HT-29 (cell line): ENCODE results near the gene BNC1. TPM values are rescaled to one million over a fixed set of nuclear protein-coding genes. Genes with fewer than 3 reads are reported as not detected.
"Not testable (repeated sequence)": the region's sequence is repeated elsewhere in the genome, so short reads cannot be mapped to it uniquely, and the experiment has no call there.

Experiments
- DNase-seq: peaks from one replicate; pipeline ENCODE4 v3.0.0-alpha.2; 2015; ENCODE audit warnings: low spot score
- total RNA-seq: library from RNA; depleted of rRNA; stranded (reverse); fragments of >200 nt; shearing (Covaris generic); gene quantifications from 2 replicates; pipeline ENCODE4 v1.2.3, GENCODE V29; 2014

Gene BNC1
- total RNA-seq, 1 experiment from 2014 or later, result not detected

DNA sequence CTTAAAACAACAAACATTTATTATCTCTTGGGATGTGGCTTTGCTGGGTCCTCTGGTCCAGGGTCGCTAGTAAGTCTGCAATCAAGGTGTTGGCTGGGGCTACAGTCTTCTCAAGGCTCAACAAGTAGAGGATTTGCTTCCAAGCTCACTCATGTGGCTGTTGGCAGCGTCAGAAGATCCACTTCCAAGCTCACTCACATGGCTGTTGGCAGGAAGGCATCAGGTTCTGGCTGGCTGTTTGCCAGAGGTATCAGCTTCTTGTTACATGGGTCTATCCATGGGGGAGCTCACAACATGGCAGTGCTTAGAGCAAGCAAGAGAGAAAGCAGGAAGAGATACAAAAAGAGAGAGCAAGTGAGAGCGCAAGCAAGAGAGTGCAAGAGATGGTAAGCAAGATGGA, 15.0 kb upstream of the BNC1 start:
- no peak for DNase-seq

DNA sequence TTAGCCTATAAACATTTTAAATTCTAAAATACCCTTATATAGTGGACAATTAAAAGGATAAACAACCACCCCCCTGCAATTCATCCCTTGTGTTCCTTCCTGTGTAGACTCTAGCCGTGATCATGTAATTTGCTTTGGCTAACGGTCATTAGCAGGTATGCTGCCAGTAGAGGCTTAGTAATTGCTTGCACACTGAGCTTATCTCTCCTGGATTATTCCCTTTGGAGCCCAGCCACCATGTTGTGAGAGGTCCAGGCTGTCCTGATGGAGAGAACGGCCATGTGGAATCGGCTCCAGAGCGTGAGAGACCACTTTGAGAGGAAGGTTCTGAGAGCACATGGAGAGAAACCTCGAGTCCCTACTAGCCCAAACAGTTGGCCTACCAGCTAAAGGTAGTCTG, 11.0 kb upstream of the BNC1 start:
- no peak for DNase-seq

DNA sequence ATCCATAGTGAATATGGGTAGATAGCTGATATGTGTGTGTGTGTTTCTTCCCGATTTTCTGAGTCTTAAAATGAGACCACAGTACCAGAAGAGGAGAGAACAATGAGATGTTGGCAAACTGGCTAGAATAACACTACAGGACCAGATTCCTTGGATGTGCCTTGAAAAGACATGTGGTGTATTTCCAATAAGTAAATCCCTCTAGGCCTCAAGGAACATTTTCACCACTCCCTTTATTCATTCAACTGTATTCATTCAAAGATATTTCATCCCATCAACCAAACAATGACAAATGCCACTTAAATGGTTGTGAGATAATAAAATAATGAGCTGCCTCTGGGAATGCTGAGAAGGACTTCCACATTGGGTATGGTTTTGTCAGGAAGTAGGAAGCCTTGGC, 8.7 kb upstream of the BNC1 start:
- DNase-seq, result no peak

DNA sequence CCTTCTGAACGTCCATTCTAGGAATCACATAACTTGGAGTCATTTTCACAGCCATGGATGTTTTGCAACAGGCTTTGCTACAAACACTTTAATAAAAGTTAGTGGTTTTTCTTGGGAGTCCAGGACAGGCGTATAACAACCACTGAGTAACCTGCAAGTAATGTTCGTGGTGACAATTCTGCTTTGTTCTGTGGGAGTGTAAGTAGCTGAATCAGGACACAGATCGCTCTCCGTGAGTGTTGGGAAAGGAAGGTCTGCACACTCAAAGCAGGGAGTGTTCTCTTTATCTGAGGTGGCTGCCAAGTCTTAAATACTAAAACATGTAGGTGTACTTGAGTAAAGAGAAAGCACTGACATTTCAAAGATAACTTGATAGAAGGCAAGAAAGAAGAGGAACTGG, 7.9 kb upstream of the BNC1 start:
- DNase-seq, result no peak

DNA sequence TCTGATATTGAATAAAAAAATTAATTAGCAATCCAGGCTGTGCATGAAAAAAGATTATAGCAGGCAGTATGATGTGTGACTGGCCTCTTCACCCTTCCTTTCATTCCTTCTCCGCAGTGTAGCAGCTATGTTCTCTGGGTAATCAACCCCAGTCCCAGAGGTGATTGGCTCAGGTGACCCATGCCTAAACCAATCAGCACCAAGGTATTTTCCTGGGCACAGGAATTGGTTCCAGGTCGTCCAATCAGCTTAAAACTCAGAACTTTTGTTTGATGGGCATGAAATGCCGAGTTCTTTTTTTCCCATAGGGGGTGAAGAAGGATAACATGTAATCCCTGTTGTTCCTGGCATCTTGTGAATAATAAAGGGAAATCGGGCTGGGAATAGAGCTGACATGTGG, 5.8 kb upstream of the BNC1 start:
- DNase-seq, result no peak

DNA sequence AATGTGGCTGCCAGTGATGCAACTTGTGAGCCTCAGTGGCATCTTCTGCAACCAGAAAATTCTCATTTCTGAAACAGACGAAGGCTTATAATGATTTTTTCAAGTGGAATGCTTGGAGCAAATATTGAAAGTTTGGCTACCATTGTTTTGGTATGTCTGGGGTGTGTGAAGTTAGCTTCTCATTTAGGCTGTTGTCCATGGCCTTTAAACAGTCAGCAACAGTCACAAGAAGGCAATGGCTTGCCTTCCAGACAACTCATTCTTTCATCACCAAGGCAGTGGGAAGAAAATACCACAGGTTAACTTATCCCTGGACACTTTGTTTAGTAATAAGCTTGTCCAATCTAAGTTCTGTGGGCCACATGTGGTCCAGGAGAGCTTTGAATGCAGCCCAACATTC, 4.7 kb upstream of the BNC1 start:
- DNase-seq, result no peak

DNA sequence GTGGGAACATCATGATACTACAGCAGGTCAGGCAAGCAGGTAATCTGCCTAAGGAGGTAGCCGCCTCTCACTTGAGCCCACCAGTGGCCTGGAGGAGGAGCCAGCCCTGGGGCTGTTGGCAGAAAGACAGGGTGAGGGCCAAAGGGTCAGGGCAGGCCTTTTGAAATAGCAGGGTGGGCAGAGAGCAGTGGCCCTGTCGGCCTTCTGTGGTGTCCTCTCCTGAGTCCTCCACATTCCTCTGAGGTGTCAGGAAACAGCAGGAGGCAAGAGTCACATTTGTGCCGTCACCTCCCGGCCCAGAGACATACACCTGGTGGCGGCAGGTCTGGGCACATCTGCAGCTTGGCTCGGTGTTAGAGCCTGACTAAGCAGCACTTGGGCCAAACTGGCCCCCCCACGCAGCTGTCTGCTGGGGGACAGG, 3.9 kb upstream of the BNC1 start:
- DNase-seq, result no peak

DNA sequence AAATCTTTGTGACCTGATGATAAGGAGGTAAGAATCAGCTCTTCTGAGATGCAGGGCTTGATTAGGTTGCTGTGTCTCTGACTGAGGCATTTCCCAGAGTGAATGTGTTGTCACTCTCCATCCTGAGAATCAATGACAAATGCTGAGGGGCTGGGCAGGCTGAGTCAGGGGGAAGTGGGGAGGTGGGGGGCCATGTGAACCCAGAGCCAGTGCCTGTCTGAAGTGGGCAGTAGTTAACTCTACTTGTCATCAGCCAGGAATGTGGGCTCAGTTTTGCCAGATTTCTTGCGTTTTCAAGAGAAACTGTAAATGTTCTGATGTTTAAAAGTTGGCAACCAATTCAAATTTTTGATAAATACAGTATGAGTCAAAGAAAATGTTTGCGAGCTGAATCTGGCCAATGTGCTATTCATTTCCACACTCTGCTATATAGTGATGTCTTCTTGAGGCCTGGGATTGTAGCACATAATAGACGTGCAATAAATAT, 3.1 kb upstream of the BNC1 start:
- DNase-seq, result no peak

DNA sequence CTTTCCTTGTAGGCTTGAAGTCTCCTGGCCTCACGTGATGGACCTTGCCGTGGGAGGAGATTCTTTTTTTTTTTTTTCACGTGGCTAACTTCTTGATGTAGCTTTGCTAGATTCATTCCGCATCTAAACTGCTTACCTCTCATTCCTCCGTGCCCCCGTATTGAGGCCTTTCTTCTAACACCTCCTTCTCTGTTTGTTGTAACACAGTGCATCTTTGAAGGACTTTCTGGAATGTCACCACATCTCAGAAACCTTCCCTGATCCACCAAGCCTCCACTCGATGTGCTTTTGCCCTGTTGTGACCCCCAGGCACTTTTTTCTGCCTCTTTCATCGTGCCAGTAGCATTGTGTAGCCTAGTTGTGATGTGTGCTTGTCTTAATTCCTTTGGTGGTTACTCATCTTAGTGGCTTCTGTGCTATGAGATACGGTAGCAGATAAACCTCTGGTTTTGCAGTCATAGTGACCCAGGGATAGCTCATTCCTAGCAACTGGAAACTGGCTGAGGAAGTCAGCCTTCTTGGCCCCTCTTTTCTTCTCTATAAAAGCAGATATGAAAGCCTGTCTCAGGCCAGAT, 1.6 kb upstream of the BNC1 start:
- no peak for DNase-seq

DNA sequence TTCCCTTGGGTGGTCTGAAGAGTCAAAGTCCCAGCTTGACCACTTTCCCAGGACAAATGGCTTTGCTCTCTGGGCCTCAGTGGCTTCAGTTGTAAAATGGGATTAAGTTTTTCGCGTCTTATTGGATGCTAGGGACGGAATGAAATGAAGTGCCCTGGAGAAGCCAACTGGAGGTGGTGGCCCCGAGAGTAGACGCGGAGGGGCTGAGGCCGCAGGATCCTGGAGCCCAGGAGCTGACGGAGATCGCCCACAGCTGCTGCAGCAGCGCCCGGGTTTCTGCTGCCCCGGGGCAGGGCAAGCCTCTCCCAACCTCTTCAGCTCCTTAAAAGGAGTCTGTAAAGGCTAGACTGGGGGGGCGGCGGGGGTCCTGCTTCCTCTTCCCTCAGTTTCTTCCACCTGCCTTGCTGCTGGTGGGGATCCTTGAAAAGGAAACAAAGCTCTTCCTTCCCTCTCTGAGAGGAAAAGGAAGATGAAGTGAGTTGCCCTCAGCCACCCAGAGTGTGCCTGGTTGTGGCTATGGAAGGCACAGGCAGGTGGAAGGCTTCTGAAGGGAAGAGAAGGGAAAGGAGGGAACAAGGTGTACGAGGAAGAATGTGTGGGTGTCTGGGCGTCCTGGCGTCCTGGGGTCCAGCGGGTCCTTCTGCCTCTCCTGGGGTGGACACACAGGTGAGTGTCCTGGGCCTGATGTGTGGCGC, 967 bp upstream of the BNC1 start:
- DNase-seq, result no peak

DNA sequence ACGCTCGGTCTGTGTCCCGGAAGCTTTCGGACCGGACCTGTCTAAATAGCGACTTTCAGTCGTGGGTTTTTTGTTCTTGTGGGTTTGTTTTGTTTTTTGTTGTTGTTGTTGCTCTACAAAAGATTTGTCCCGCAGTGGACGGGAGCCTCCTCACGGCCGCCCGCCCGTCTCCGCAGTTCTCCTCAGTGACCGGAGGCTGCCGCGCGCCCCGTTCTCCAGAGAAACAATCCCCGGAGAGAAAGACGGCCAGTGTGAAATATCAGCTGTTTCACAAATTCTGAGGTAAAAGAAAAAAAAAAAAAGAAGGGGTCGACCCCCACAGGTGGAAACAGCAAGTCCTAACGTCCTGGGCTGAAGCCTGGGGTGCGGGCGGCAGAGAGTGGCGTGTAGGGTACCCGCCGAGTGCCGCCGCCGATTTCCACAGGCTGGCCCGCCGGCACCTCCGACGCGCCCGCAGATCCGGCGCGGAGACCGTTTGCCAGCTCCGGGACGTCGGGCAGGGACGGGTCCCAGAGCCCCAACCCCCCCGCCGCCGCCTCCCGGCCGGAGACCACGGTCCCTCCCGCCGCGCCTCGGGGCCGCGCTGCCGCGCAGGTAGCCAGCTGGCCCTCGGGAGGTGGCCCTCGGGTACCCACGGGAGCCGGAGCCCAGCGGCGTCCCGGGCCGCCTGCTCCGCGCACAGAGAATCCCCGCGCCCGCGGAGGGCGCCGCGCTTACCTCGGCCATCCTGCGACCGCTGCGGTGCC, 478 bp downstream of the BNC1 start:
- no peak for DNase-seq

DNA sequence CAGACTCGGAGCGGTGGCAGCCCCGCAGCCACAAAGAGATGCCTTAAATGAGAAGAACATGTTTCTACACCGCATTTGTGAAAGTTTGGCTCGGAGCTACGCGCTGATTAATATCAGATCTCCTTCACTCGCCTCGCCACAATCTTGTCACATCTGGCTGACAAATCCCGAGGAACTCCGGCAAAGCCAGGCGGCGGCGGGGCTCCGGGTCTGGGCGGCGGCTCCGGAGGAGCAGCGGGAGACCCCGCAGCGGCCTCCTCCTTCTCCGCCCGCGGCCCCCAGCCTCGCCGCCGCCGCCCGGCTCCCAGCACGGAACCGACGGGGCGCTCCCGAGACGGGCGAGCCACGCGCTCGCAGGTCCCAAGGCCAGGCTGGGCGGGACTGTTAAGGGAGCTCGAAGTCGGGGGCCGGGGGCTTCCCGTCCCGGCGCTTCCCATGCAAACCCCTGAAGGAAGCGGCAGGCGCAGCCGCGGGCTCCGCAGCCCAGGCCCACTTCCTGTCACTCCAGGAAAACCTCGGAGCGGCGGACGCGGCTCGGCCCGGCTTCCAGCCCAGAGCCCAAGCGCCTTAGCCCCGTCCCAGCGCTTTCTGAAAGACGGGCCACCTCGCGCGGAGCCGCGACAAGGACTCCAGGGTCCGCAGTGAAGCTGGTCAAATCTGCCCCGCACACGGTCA, 1.2 kb downstream of the BNC1 start:
- DNase-seq, result no peak

DNA sequence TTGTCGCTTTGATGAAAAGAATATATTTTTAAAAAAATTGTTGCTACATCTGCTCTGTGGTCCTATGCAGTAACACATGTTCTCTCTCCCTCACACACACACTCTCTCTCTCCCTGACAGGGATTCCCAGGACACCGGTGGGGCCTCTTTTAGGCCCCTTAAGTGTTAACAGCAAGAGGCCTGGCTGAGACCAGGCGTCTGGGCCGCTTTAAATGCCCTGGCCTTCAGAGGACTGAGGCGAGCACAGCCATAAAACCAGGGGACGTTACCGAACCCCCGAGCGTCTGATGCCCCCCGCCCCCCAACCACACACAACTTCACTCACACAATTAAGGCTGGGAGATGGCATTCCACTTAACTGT, 1.7 kb downstream of the BNC1 start:
- no peak for DNase-seq

DNA sequence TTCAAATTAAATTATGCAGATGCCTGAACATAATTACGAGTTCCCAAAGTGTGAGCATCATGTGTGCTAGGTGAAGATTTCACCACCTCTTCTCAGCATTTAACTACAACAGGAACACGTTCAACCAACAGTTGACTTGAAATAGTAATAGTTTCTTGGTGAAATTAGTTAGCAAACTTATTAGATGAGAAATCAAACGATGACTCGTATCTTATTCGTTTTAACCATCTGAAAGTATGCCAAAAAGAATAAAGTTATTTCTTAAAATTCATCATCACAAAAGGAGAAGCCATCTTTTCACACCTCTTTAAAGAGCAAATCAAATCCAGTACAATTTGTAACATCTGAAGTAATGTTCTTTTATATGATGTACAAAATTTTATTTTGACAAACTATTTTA, 2.3 kb downstream of the BNC1 start:
- DNase-seq, result no peak

DNA sequence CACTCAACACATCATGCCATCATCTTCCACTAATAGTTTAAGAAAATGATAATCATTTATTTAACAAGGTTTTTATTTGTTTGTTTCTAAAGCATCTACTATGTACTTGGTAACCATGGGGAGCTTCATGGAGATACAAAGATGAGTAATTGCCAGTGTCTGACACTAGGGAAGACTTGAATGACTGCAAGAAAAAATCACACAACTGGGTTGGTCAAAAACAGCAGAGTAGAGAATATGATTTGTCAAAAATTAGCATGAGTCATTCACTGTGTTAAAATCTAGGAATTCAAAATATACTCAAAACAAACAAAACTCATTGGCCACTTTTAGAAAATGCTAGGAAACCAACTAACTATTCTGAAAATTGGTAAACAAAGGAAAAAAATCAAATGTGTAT, 6.3 kb downstream of the BNC1 start:
- no peak for DNase-seq

DNA sequence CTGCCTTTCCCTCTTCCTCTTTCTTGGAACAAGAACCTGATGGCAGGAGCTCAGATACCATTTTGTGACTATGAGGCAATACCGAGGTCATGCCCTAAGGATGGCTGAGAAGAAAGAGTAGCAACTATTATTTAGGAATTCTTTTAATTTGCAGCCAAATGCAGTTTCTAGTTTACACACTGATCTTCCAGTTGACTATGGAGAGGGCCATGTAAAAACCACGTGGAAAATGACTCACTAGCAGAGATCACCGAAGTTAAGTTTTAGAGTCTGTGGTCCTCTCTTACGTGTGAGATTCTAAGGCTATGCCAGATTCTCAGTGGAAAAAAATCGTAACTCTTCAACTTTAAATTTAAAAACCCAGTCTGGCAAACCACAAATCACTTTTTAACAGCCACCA, 7.8 kb downstream of the BNC1 start:
- DNase-seq, result no peak

DNA sequence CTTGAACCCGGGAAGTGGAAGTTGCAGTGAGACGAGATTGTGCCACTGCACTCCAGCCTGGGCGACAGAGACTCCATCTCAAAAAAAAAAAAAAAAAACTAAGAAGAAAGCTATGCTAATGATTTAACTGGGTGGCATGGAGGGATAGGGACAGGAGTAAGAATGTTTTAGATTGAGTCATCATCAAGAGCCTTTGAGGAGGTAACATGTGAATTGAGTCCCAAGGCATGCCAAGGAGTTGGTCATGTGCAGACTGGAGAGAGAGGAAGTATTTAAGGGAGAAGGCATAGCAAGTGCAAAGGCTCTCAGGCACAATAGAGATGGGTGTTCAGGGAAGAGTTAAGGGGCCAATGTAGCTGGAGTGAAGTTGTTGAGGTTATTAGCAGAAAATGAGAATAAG, 9.1 kb downstream of the BNC1 start:
- DNase-seq, result no peak

DNA sequence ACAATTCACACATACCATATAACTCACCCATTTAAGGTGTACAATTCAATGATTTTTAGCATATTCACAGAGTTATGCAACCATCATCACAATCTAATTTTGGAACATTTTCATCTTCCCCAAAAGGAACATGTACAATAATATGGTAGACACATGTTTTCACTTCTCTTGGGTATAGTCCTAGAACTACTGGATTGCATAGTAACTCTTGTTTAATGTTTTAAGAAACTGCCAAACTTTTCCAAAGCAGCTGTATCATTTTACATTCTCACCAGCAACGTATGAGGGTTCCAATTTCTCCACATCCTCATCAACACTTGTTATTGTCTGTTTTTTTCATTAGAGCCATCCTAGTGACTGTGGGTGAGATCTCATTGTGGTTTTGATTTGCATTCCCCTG, 14.3 kb downstream of the BNC1 start:
- no peak for DNase-seq

DNA sequence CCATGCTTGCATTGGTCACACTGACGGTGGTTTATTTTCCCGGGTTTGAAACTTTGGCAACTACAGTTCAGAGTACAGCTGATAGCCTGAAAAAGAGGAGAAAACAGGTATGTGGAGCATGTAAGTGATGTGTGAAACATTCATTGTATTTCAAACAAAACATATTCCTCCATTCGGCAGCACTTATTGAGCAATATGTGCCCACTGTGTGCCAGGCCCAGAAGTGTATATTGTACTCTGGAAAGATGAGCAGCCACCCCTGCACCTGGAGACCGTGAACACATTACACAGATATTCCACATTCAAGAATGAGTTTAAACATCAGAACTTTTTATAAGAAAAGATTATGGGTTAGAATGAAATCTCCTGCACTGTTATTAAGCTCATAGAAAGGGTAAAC, 16.3 kb downstream of the BNC1 start:
- DNase-seq, result no peak

DNA sequence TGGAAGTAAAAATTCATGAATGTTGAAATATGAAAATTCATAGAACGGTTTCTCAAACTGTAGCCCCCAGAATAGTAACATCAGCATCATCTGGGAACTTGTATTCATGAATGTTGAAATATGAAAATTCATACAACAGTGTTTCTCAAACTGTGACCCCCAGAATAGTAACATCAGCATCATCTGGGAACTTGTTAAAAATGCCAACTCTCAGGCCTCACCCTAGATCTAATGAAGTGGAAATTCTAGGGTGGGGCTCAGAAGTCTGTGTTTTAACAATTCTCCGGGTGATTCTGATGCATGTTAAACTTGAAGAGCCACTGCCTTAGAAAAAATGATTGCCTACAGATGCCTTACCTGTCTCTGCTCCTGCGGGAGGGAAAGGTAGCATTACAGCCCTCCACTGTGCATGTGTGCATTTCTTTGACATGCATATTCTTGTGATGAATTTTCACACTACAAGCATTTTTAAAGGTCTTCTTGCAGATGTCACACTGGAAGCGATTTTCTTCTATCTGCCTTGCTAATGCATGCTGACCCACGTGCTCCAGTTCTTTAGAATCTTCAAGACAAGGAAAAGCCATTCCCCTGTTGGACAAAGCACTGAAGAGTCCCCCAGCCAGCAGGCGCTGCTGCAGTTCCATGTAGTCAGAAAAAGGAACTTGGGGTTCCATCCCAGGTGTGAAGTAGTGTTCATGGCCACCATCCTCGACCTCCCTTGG, 21.7 kb downstream of the BNC1 start:
- DNase-seq, result no peak

DNA sequence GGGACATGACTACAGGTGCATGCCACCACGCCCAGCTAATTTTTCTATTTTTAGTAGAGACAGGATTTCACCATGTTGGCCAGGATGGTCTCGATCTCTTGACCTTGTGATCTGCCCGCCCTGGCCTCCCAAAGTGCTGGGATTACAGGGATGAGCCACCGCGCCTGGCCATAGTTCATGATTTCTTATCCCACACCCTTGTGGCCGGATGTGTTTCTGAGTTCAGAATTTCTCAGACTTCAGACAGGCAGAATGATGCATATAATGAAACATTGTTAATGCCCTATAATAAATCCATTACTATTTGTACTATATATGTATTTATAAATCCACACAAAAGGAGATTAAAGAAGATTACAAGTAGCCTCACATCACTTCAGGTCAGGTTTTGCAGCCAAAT, 22.3 kb downstream of the BNC1 start:
- DNase-seq, result not testable (repeated sequence)

DNA sequence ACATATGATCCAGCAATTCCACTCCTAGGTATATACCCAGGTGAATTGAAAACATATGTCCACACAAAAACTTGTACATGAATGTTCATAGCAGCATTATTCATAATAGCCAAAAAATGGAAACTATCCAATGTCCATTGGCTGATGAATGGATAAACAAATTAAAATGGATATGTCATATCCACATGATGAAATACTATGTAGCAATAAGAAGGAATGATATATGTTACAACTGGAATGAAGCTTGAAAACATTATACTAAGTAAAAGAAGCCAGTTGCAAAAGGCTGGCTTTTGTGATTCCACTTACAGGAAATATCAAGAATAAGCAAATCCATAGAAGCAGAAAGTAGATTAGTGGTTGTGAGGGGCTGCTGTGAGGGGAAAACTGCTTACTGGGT, 33.7 kb downstream of the BNC1 start:
- DNase-seq, result no peak
